IPS-18c (cell line): ENCODE results near the gene C2orf49.

Experiments used
- H3K4me3 ChIP-seq: 2 replicates; pipeline ENCODE4 v1.7.0; 2013; ENCODE audit warnings: low read depth, mild to moderate bottlenecking, low read length, moderate library complexity; ENCODE audit not compliant: insufficient read depth
- H3K9me3 ChIP-seq: one replicate; pipeline ENCODE4 v1.6.1; 2013; ENCODE audit warnings: mild to moderate bottlenecking, low read length, moderate library complexity; ENCODE audit not compliant: control insufficient read depth, insufficient read depth

The C2orf49 gene

GRCh38 chr2:105390454-105390853, 53.1 kb downstream of the C2orf49 start:
- H3K4me3 ChIP-seq = no peak overlapping the region
- no peaks in the 10 kb centered on the region for H3K9me3 ChIP-seq

DNA sequence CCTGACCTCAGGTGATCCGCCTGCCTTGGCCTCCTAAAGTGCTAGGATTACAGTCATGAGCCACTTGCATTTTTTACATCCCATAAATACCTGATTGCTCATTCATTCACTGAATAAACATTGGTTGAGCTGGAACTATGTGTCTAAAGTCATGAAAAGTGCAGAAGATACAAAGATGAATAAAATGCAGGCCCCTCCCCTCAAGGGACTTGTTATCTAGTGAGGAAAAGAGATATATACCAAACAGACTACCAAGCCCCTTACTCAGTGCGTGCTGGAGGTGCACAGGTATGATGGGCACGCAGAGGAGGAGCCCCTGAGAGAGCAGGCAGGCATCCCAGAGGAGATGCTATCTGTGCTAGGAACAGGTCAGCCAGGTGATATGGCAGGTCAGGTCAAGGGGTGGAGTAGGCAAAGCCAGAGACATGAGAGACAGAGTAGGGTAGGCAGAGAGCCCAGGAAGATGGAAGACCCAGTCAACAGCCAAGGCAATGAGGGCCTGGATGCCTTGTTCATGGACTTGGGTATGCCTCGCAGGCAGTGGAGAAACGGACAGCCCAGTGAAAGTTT, 53.8 kb downstream of the C2orf49 start:
- Histone ChIP-seq H3K4me3 (no peak overlapping the region), H3K9me3 (no peaks in the 10 kb centered on the region)

DNA sequence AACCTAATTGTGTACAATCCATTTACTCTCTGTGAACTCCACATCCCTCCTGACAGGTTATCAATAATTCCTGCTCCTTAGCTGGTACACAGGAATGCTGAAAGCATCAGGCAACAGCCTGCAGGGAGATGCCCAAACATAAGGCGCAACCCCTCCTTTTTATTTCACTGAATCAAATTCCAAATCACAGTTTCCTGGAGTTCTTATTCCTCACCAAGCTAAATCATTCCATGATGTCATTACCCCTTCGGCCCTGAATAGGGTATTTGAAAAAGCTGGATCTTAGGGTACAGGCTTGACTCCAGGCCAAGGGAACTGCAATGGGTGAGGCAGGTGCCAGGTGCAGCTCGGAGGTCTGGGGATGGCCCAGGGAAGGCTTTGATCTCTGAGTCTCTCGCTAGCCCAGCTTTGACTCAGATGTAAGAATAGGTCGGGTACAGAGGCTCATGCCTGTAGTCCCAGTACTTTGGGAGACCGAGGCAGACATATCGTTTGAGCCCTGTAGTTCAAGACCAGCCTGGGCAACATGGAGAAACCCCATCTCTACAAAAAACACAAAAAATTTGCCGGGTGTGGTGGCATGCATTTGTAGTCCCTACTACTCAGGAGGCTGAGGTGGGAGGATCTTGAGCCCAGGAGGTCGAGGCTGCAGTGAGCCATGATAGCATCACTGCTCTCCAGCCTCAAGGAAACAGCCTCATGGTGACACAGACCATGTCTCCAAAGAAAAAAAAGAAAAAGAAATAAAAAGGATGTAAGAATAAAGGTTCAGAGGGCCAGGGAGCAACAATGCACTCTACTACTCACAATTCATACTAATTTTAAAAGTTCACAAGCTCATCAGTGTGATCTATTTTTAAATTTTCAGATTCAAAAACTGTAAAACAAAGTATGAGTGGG, 54.7 kb downstream of the C2orf49 start:
- H3K4me3 ChIP-seq = no peak overlapping the region
- H3K9me3 ChIP-seq = no peaks in the 10 kb centered on the region

GRCh38 chr2:105393373-105394055, 56.2 kb downstream of the C2orf49 start:
- Histone ChIP-seq H3K4me3 (no peak overlapping the region), H3K9me3 (no peaks in the 10 kb centered on the region)

DNA sequence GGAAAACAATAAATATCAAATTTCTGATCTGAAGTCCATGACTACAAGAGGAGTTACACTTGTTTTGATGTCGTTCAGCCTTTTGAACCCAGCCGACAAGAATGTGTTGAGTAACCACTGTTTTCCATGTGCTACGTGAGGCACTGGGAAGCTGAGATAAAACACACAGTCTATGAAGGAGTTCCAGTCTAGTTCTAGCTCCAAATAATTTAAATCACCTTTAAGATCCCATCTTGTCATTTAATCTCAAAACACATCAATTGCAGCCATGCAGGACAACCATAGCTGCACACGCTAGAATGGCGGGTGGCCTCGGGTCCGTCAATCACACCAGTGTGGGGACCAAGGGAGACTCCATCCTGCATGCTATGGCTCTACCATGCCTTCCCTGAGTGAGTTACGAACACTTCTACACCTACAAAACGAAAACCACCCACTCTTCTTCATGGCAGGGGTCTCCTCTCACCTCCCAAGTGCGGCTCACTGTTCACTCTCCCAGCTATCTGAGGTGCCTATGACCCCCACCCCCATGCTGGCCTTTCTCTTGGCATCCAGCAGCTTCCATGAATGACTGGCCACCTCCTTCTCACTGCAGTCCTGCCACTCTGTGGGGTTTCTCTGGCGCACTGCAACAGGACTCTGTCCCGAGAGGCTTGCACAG, 57.7 kb downstream of the C2orf49 start:
- H3K9me3 ChIP-seq = no peaks in the 10 kb centered on the region
- H3K4me3 ChIP-seq = no peak overlapping the region

GRCh38 chr2:105395691-105396090, 58.4 kb downstream of the C2orf49 start:
- Histone ChIP-seq H3K4me3 (no peak overlapping the region), H3K9me3 (no peaks in the 10 kb centered on the region)

- Histone ChIP-seq H3K9me3 (no peaks in the 10 kb centered on the region), H3K4me3 (no peak overlapping the region)
These were observed 59.1 kb downstream of the C2orf49 start for GRCh38 chr2:105396254-105397024.

- Histone ChIP-seq H3K4me3 (no peak overlapping the region), H3K9me3 (no peaks in the 10 kb centered on the region)
These were observed 59.8 kb downstream of the C2orf49 start for GRCh38 chr2:105397025-105397722.

GRCh38 chr2:105397953-105398335, 60.6 kb downstream of the C2orf49 start:
- H3K4me3 ChIP-seq = peak overlapping the region; percentile 95

GRCh38 chr2:105398336-105399206, 61.2 kb downstream of the C2orf49 start, which contains the start of gene FHL2:
TSS of gene FHL2 (minus strand) at chr2:105399051. CDS start at chr2:105386516, 12,535 bp downstream.
- peak within 1 kb of the TSS; percentile 95 for H3K4me3 ChIP-seq
- no peaks in the 10 kb centered on the region for H3K9me3 ChIP-seq

More at GRCh38 chr2:105397953-105398335, 60.6 kb downstream of the C2orf49 start:
- H3K9me3 ChIP-seq = no peaks in the 10 kb centered on the region
